PFSK-1 (cell line): Measurements from ENCODE around the gene C19orf12.

ENCODE experiments used
- POLR2AphosphoS5 ChIP-seq: IDR thresholded peaks from 2 replicates; pipeline ENCODE4 v1.6.1; 2012; ENCODE audit warnings: low read depth, mild to moderate bottlenecking, control low read depth, low read length, moderate library complexity
- TAF1 ChIP-seq: IDR thresholded peaks from 2 replicates; pipeline ENCODE4 v1.6.1; 2012; ENCODE audit warnings: low read length, control low read depth, borderline replicate concordance; ENCODE audit not compliant: insufficient read depth

GRCh38 chr19:29665826-29666577, 49.1 kb downstream of the C19orf12 start:
- TF ChIP-seq POLR2AphosphoS5 = no peak
- no peak for TF ChIP-seq TAF1
